Measurements from ENCODE around the gene NELFCD. TPM values are rescaled to one million over a fixed set of nuclear protein-coding genes. Genes with fewer than 3 reads are reported as not detected.
"Not testable (repeated sequence)": the region's sequence is repeated elsewhere in the genome, so short reads cannot be mapped to it uniquely, and the experiment has no call there.

Gene NELFCD
- total RNA-seq, 1 experiment from 2014 or later: 174 TPM

DNA sequence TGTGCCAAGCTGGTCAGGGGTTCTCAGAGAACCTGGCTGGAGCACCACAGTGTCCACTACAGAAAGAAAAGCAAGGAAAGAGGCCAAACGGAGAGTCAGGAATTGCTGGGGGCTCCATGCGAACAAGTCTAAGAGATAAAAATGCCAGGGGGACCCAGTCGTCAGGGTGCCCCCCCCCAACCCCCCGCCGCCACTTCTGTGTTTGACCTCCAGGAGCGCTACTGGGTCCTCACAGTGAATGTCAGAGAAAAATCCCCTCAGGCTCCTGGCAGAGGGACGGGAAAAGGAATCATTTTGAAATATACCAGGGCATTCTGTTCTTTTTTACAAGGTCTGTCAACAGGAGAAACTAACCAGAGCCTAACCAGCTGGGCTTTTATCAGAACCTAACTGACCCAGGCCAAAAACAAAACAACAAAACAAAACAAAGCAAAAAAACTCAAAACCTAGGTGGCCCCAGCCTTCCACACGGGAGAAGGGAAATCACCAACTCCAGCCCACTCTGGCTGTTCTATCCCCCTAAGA, 17.9 kb upstream of the NELFCD start:
- H3K4me1 ChIP-seq (ENCODE audit: insufficient read depth, low read length, poor library complexity, severe bottlenecking): no peaks in the 10 kb centered on the region
- H3K4me3 ChIP-seq (ENCODE audit: low read depth, low read length, poor library complexity, severe bottlenecking): no peak overlapping the region
- TF ChIP-seq, protein P1, sequence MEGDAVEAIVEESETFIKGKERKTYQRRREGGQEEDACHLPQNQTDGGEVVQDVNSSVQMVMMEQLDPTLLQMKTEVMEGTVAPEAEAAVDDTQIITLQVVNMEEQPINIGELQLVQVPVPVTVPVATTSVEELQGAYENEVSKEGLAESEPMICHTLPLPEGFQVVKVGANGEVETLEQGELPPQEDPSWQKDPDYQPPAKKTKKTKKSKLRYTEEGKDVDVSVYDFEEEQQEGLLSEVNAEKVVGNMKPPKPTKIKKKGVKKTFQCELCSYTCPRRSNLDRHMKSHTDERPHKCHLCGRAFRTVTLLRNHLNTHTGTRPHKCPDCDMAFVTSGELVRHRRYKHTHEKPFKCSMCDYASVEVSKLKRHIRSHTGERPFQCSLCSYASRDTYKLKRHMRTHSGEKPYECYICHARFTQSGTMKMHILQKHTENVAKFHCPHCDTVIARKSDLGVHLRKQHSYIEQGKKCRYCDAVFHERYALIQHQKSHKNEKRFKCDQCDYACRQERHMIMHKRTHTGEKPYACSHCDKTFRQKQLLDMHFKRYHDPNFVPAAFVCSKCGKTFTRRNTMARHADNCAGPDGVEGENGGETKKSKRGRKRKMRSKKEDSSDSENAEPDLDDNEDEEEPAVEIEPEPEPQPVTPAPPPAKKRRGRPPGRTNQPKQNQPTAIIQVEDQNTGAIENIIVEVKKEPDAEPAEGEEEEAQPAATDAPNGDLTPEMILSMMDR (conservative IDR thresholded peaks at IDR 0.05; ENCODE audit: low read depth, low read length): no peak
- no peak for TF ChIP-seq EZH2 (IDR thresholded peaks at IDR 0.05; ENCODE audit: borderline replicate concordance, low read depth, low read length, poor library complexity, severe bottlenecking)
- H3K27me3 ChIP-seq (replicated peaks; ENCODE audit: insufficient read depth, low read depth, low read length, poor library complexity): peaks cover 6% of the 10 kb centered on the region
- no peak for DNase-seq (ENCODE audit: low spot score)
- ChIA-PET POLR2A (ENCODE audit: low non-redundant PET) (no interaction called here), CTCF (no interaction called here)
- intact Hi-C loops (cut with micrococcal nuclease; ENCODE audit: unreplicated experiment): no loop called here
- no TSS peak for BruUV-seq (replicated peaks)
- H3K27ac ChIP-seq (ENCODE audit: low read depth, low read length, poor library complexity, severe bottlenecking): no peak overlapping the region
- no peaks in the 10 kb centered on the region for H3K9me3 ChIP-seq (ENCODE audit: low read depth, low read length, poor library complexity, severe bottlenecking)
- no peaks in the 10 kb centered on the region for H3K36me3 ChIP-seq (ENCODE audit: insufficient read depth, low read length, poor library complexity, severe bottlenecking)

DNA sequence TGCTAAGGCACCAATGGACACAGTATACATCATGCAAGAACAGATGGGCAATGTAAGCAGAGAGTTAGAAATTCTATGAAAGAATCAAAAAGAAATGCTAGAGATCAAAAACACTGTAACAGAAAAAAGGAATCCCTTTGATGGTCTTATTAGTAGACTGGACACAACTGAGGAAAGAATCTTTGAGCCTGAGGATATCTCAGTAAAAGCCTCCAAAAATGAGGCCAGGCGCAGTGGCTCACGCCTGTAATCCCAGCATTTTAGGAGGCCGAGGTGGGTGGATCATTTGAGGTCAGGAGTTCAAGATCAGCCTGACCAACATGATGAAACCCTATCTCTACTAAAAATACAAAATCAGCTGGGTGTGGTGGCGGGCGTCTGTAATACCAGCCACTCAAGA, 17.1 kb upstream of the NELFCD start:
- H3K27ac ChIP-seq (ENCODE audit: low read depth, low read length, poor library complexity, severe bottlenecking); H3K9me3 ChIP-seq (ENCODE audit: low read depth, low read length, poor library complexity, severe bottlenecking); BruUV-seq (replicated peaks); H3K4me1 ChIP-seq (ENCODE audit: insufficient read depth, low read length, poor library complexity, severe bottlenecking); CTCF ChIA-PET; intact Hi-C loops (cut with micrococcal nuclease; ENCODE audit: unreplicated experiment); H3K4me3 ChIP-seq (ENCODE audit: low read depth, low read length, poor library complexity, severe bottlenecking); H3K36me3 ChIP-seq (ENCODE audit: insufficient read depth, low read length, poor library complexity, severe bottlenecking); H3K27me3 ChIP-seq (replicated peaks; ENCODE audit: insufficient read depth, low read depth, low read length, poor library complexity); DNase-seq (ENCODE audit: low spot score); POLR2A ChIA-PET (ENCODE audit: low non-redundant PET): not testable (repeated sequence)

DNA sequence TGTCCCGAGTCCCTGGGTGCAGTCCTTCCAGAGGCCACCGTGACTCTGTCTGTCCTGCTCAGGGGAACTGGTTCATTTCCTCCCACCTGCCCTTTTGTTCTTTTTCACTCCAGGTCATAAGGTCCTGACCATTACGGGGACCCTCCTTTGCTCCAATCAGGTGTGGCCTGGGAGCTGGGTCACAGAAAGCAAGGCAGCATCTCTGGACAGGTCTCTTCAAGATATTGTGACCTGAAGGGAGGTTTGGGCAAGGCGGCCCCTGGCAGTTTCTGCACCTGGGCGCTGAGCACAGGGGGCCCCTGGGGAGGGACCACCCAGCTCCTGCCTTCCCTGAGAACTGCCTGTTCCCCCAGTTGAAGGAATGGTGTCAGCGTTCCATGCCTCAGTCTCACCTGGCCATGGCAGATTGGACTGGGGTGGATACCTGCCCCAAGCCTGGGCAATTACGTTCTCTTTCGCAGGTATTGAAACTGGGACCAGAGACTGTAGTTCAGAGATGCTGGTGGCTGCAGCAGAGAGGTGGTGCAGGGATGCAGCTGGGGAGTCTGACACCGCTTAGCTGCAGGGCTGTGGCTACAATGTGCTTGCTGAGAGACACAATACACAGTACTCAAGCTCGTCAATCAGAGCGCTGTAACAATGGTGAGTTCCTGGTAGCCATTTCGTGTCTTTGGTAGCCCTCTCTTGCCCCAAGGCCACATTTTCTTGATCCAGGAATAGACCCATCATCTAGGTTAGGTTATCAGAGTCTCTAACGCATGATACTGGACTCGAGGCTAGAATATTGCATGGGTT, 15.6 kb upstream of the NELFCD start:
- TF ChIP-seq EZH2 (IDR thresholded peaks at IDR 0.05; ENCODE audit: borderline replicate concordance, low read depth, low read length, poor library complexity, severe bottlenecking): no peak
- TF ChIP-seq, protein P1 (conservative IDR thresholded peaks at IDR 0.05; ENCODE audit: low read depth, low read length): no peak
- no peak overlapping the region for H3K4me3 ChIP-seq (ENCODE audit: low read depth, low read length, poor library complexity, severe bottlenecking)
- peaks cover 8% of the 10 kb centered on the region for H3K9me3 ChIP-seq (ENCODE audit: low read depth, low read length, poor library complexity, severe bottlenecking)
- no peaks in the 10 kb centered on the region for H3K4me1 ChIP-seq (ENCODE audit: insufficient read depth, low read length, poor library complexity, severe bottlenecking)
- POLR2A ChIA-PET (ENCODE audit: low non-redundant PET): no interaction called here
- no peak overlapping the region for H3K27ac ChIP-seq (ENCODE audit: low read depth, low read length, poor library complexity, severe bottlenecking)
- no TSS peak for BruUV-seq (replicated peaks)
- CTCF ChIA-PET: no interaction called here
- intact Hi-C loops (cut with micrococcal nuclease; ENCODE audit: unreplicated experiment): no loop called here
- H3K36me3 ChIP-seq (ENCODE audit: insufficient read depth, low read length, poor library complexity, severe bottlenecking): no peaks in the 10 kb centered on the region
- no peak for DNase-seq (ENCODE audit: low spot score)
- H3K27me3 ChIP-seq (replicated peaks; ENCODE audit: insufficient read depth, low read depth, low read length, poor library complexity): no peaks in the 10 kb centered on the region
